Common myeloid progenitor, CD34-positive (primary cell): ENCODE results near the gene ST6GALNAC3.

Experiments used
- CTCF ChIA-PET: fragments of 350-600 bp; sonication (Branson Sonifier 250); formaldehyde crosslinking; loops from one replicate; lab custom pipeline; 2021; ENCODE audit warnings: antibody characterized with exemption; lab: Charles Lee
- POLR2A ChIA-PET: fragments of 350-600 bp; sonication (Branson Sonifier 250); formaldehyde crosslinking; loops from one replicate; lab custom pipeline; 2021; ENCODE audit warnings: antibody characterized with exemption; lab: Charles Lee
- DNase-seq, 3 donors: peaks; one replicate each; pipeline versions ENCODE4 v3.0.0 to v3.0.0-alpha.2; 2013
- H3K27ac ChIP-seq, 2 experiments: 1 replicate in 1 of 2; 2 replicates in 1 of 2; pipeline ENCODE4 v1.7.0; 2013; ENCODE audit warnings: inconsistent platforms in 2 of 2, low read length in 2 of 2, mild to moderate bottlenecking in 2 of 2, low read depth in 1 of 2, moderate library complexity in 1 of 2; ENCODE audit not compliant: severe bottlenecking in 2 of 2, insufficient read depth in 1 of 2, poor library complexity in 1 of 2
- H3K27me3 ChIP-seq, 5 experiments: replicated peaks in 2 of 5; 1 replicate in 3 of 5; 2 replicates in 2 of 5; pipeline versions ENCODE4 v1.6.1 to v1.7.0; 2013; ENCODE audit warnings: low read length in 4 of 5, mild to moderate bottlenecking in 2 of 5, moderate library complexity in 2 of 5, inconsistent platforms in 1 of 5; ENCODE audit not compliant: insufficient read depth in 5 of 5, control insufficient read depth in 4 of 5
- H3K36me3 ChIP-seq, 4 experiments: 1 replicate in 2 of 4; 2 replicates in 2 of 4; pipeline versions ENCODE4 v1.6.1 to v1.7.0; 2013; ENCODE audit warnings: low read length in 3 of 4, control low read depth in 1 of 4, mild to moderate bottlenecking in 1 of 4; ENCODE audit not compliant: control insufficient read depth in 4 of 4, insufficient read depth in 4 of 4
- H3K4me1 ChIP-seq, 4 experiments: 1 replicate in 3 of 4; 2 replicates in 1 of 4; pipeline versions ENCODE4 v1.6.1 to v1.7.1; 2013; ENCODE audit warnings: low read length in 3 of 4, mild to moderate bottlenecking in 3 of 4, control low read depth in 1 of 4, inconsistent platforms in 1 of 4, moderate library complexity in 1 of 4; ENCODE audit not compliant: control insufficient read depth in 4 of 4, insufficient read depth in 4 of 4; ENCODE audit errors: control extremely low read depth in 1 of 4
- H3K4me3 ChIP-seq, 7 experiments: 1 replicate in 4 of 7; 2 replicates in 3 of 7; pipeline versions ENCODE4 v1.5.1 to v1.7.0; 2013; ENCODE audit warnings: mild to moderate bottlenecking in 7 of 7, low read length in 6 of 7, moderate library complexity in 6 of 7, inconsistent platforms in 2 of 7, low read depth in 2 of 7, control low read depth in 1 of 7; ENCODE audit not compliant: insufficient read depth in 4 of 7, control insufficient read depth in 1 of 7; ENCODE audit errors: extremely low read depth in 1 of 7
- H3K9me3 ChIP-seq, 5 experiments: 1 replicate in 4 of 5; 2 replicates in 1 of 5; pipeline versions ENCODE4 v1.6.1 to v1.7.1; 2013; ENCODE audit warnings: low read length in 4 of 5, mild to moderate bottlenecking in 2 of 5, inconsistent platforms in 1 of 5, low read depth in 1 of 5, moderate library complexity in 1 of 5; ENCODE audit not compliant: control insufficient read depth in 4 of 5, insufficient read depth in 2 of 5; ENCODE audit errors: control extremely low read depth in 1 of 5
- WGBS: methylation state at CpG from one replicate; pipeline ENCODE4 v1.1.5; 2013; ENCODE audit not compliant: insufficient coverage; 5-methylcytosine and 5-hydroxymethylcytosine counted together

Gene ST6GALNAC3

DNA sequence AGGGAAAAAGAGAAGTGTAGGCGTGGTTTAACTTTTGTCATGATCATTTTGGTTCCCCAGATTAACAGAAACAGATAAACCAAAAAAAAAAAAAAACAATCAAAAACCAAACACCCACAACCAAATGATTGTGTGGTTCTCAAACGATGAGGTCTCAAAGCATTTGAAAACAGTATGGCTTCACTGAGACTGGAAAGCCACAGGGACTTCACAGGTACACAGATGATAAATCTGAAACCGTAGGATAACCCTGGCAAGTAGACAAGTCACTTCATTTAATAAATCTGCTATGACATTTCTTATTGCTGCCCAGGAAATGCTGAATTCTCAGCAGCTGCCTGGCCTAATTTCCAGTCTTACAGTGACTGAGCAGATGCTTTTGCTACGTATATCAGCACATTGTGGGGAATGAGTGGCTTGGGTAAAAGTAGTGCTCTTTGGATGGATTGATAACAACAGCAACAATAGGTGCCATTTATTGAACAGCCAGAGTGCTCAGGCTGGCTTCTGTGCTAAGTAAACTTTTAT is 6.1 kb downstream of the ST6GALNAC3 start:
- WGBS: 40% methylated on average over 3 of the region's 4 CpGs
- CTCF ChIA-PET: interaction anchor here (0.6 kb wide), 1 partner anchor 90 kb away, joined by 3 read pairs; no protein-coding TSS in a partner anchor
- POLR2A ChIA-PET: no interaction called here

DNA sequence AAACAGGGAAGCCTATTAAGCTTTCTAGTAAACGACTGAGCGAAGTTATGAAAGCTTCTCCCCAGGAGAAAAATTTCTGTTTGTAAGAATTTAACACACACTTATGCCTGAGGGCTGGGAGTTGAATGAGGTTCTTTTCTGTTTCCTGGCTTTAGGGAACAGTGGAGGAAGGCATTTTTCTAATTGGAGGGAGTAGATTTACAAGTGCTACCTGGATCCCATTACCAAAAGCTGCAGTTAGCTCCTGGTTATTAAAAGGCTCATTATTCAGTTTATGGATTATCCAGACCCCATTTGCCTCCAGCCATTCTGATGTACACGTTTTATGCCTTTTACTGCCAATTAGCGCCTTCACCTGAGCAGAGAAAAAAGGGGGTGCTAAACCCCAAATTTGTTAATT is 7.5 kb downstream of the ST6GALNAC3 start:
- WGBS: 100% methylated on average over 3 of the region's 4 CpGs
- CTCF ChIA-PET: interaction anchor here (1.0 kb wide), 1 partner anchor 18 kb away, joined by 3 read pairs; no protein-coding TSS in a partner anchor
- H3K4me3 ChIP-seq: no peak overlapping the region

More for the DNA sequence above, 6.1 kb downstream of the ST6GALNAC3 start:
- Histone ChIP-seq H3K27ac (no peak overlapping the region), H3K36me3 (no peaks in the 10 kb centered on the region), H3K4me3 (no peak overlapping the region), H3K9me3 (no peaks in the 10 kb centered on the region), H3K27me3 (no peaks in the 10 kb centered on the region), H3K4me1 (peaks cover 6 to 11% (median 7%) of the 10 kb centered on the region in 4 experiments)
- peak in 2 of 3 donors; percentile 49 to 55 for DNase-seq

GRCh38 chr1:76083189-76083588 is 8.6 kb downstream of the ST6GALNAC3 start:
- H3K36me3 ChIP-seq: no peaks in the 10 kb centered on the region
- no peak overlapping the region for H3K4me3 ChIP-seq
- ChIA-PET POLR2A (no interaction called here), CTCF (interaction anchor here (1.0 kb wide), 1 partner anchor 18 kb away, joined by 3 read pairs; no protein-coding TSS in a partner anchor)
- H3K4me1 ChIP-seq: peaks cover 0 to 4% (median 2%) of the 10 kb centered on the region in 4 experiments
- WGBS: 92% methylated on average over 7 of the region's 10 CpGs
- DNase-seq: no peak
- H3K9me3 ChIP-seq: no peaks in the 10 kb centered on the region
- H3K27ac ChIP-seq: no peak overlapping the region
- H3K27me3 ChIP-seq: no peaks in the 10 kb centered on the region

More for the DNA sequence above, 7.5 kb downstream of the ST6GALNAC3 start:
- Histone ChIP-seq H3K27me3 (no peaks in the 10 kb centered on the region), H3K9me3 (no peaks in the 10 kb centered on the region), H3K27ac (no peak overlapping the region), H3K4me1 (peaks cover 0 to 4% (median 2%) of the 10 kb centered on the region in 4 experiments), H3K36me3 (no peaks in the 10 kb centered on the region)
- POLR2A ChIA-PET: interaction anchor here (0.8 kb wide), 1 partner anchor 9 kb away, joined by 3 read pairs; no protein-coding TSS in a partner anchor
- DNase-seq: no peak

GRCh38 chr1:76084029-76084627 is 9.6 kb downstream of the ST6GALNAC3 start:
- Histone ChIP-seq H3K9me3 (no peaks in the 10 kb centered on the region), H3K27me3 (no peaks in the 10 kb centered on the region), H3K4me1 (peaks cover 0 to 4% (median 2%) of the 10 kb centered on the region in 4 experiments), H3K4me3 (no peak overlapping the region), H3K27ac (no peak overlapping the region), H3K36me3 (no peaks in the 10 kb centered on the region)
- ChIA-PET CTCF (interaction anchor here (1.0 to 1.7 kb wide), 2 partner anchors 9 to 19 kb away, joined by 3 to 4 read pairs; no protein-coding TSS in a partner anchor), POLR2A (no interaction called here)
- DNase-seq: no peak
- 100% methylated on average over 3 of the region's 4 CpGs for WGBS

- Histone ChIP-seq H3K27ac (no peak overlapping the region), H3K4me3 (no peak overlapping the region), H3K27me3 (no peaks in the 10 kb centered on the region), H3K9me3 (no peaks in the 10 kb centered on the region), H3K36me3 (no peaks in the 10 kb centered on the region), H3K4me1 (peaks cover 0 to 4% (median 2%) of the 10 kb centered on the region in 4 experiments)
- ChIA-PET CTCF (interaction anchor here (1.7 kb wide), 1 partner anchor 9 kb away, joined by 4 read pairs; no protein-coding TSS in a partner anchor), POLR2A (no interaction called here)
- WGBS: 90% methylated on average over 2 of the region's 3 CpGs
- no peak for DNase-seq
Measured at GRCh38 chr1:76084685-76085084, 10.1 kb downstream of the ST6GALNAC3 start.

GRCh38 chr1:76086109-76086508 is 11.6 kb downstream of the ST6GALNAC3 start:
- no peaks in the 10 kb centered on the region for H3K9me3 ChIP-seq
- H3K27ac ChIP-seq: no peak overlapping the region
- no peak for DNase-seq
- no peaks in the 10 kb centered on the region for H3K36me3 ChIP-seq
- H3K4me3 ChIP-seq: no peak overlapping the region
- ChIA-PET CTCF (no interaction called here), POLR2A (no interaction called here)
- WGBS: 100% methylated on average over 1 of the region's 3 CpGs
- no peaks in the 10 kb centered on the region for H3K27me3 ChIP-seq
- H3K4me1 ChIP-seq: peaks cover 0 to 4% (median 0%) of the 10 kb centered on the region in 4 experiments

DNA sequence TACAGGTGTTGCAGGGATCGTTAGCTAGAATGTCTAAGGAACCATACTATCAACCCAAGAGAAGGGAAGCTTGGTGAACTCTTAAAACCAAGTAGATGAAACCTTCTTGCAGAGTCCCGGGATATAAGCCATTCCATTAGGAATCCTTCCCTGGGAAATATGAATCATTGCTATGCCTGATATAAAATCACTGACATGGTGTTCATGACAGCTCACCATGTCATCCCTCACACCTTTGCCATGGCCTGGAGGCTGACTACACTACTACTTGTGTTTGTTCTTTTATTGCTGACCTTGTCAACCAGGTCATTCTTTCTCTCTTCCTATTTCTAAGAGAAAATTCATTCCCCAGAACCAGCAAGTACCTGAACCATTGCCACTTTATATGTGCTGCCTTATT is 12.1 kb downstream of the ST6GALNAC3 start:
- DNase-seq: no peak
- no peak overlapping the region for H3K4me3 ChIP-seq
- H3K36me3 ChIP-seq: no peaks in the 10 kb centered on the region
- H3K9me3 ChIP-seq: no peaks in the 10 kb centered on the region
- H3K4me1 ChIP-seq: peaks cover 0 to 2% (median 0%) of the 10 kb centered on the region in 4 experiments
- H3K27me3 ChIP-seq: no peaks in the 10 kb centered on the region
- H3K27ac ChIP-seq: no peak overlapping the region
- CTCF ChIA-PET: no interaction called here
- POLR2A ChIA-PET: no interaction called here
- WGBS: 100% methylated on average over 2 of the region's 2 CpGs
